ENCODE results near the gene CARD18.

DNA sequence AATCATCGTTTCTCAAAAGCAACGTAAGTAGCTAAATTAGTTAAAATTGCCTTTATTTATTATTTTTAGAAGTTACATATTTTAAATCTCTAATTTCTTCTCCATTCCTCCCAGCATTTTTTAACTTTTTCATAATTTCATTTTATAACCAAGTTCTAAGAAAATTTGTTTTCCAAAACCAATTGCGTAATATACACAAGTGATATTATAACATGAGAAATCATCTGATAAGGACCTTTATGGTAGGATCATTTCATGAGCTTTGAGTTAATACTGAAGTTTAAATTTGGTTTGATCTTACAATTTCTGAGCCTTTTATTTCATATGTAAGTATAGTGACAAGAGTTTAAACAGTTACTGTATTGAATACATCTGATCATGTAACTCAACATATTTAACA, 27.7 kb upstream of the CARD18 start:
- TF ChIP-seq, protein P1, sequence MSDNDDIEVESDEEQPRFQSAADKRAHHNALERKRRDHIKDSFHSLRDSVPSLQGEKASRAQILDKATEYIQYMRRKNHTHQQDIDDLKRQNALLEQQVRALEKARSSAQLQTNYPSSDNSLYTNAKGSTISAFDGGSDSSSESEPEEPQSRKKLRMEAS (IDR thresholded peaks at IDR 0.05): no peak
- TF ChIP-seq, protein P2, sequence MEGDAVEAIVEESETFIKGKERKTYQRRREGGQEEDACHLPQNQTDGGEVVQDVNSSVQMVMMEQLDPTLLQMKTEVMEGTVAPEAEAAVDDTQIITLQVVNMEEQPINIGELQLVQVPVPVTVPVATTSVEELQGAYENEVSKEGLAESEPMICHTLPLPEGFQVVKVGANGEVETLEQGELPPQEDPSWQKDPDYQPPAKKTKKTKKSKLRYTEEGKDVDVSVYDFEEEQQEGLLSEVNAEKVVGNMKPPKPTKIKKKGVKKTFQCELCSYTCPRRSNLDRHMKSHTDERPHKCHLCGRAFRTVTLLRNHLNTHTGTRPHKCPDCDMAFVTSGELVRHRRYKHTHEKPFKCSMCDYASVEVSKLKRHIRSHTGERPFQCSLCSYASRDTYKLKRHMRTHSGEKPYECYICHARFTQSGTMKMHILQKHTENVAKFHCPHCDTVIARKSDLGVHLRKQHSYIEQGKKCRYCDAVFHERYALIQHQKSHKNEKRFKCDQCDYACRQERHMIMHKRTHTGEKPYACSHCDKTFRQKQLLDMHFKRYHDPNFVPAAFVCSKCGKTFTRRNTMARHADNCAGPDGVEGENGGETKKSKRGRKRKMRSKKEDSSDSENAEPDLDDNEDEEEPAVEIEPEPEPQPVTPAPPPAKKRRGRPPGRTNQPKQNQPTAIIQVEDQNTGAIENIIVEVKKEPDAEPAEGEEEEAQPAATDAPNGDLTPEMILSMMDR (IDR thresholded peaks at IDR 0.05; ENCODE audit: low read depth, low read length, missing input control): no peak
- TF ChIP-seq JUND (IDR thresholded peaks at IDR 0.05): no peak
- no peak for TF ChIP-seq NR2F2 (IDR thresholded peaks at IDR 0.05)
- no peak for TF ChIP-seq RAD21 (IDR thresholded peaks at IDR 0.05)
- no peak for TF ChIP-seq EGR1 (IDR thresholded peaks at IDR 0.05; ENCODE audit: low read depth in 2 of 2)
- no peak for TF ChIP-seq GABPA (IDR thresholded peaks at IDR 0.05 in 1 of 2, conservative IDR thresholded peaks at IDR 0.05 in 1 of 2)
- TF ChIP-seq, protein P3, sequence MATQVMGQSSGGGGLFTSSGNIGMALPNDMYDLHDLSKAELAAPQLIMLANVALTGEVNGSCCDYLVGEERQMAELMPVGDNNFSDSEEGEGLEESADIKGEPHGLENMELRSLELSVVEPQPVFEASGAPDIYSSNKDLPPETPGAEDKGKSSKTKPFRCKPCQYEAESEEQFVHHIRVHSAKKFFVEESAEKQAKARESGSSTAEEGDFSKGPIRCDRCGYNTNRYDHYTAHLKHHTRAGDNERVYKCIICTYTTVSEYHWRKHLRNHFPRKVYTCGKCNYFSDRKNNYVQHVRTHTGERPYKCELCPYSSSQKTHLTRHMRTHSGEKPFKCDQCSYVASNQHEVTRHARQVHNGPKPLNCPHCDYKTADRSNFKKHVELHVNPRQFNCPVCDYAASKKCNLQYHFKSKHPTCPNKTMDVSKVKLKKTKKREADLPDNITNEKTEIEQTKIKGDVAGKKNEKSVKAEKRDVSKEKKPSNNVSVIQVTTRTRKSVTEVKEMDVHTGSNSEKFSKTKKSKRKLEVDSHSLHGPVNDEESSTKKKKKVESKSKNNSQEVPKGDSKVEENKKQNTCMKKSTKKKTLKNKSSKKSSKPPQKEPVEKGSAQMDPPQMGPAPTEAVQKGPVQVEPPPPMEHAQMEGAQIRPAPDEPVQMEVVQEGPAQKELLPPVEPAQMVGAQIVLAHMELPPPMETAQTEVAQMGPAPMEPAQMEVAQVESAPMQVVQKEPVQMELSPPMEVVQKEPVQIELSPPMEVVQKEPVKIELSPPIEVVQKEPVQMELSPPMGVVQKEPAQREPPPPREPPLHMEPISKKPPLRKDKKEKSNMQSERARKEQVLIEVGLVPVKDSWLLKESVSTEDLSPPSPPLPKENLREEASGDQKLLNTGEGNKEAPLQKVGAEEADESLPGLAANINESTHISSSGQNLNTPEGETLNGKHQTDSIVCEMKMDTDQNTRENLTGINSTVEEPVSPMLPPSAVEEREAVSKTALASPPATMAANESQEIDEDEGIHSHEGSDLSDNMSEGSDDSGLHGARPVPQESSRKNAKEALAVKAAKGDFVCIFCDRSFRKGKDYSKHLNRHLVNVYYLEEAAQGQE (IDR thresholded peaks at IDR 0.05): no peak
- TF ChIP-seq, protein P4, sequence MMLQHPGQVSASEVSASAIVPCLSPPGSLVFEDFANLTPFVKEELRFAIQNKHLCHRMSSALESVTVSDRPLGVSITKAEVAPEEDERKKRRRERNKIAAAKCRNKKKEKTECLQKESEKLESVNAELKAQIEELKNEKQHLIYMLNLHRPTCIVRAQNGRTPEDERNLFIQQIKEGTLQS (IDR thresholded peaks at IDR 0.05): no peak
- TF ChIP-seq TAF1 (conservative IDR thresholded peaks at IDR 0.05): no peak
- no peak for TF ChIP-seq SP1 (IDR thresholded peaks at IDR 0.05)
- TF ChIP-seq YY1 (IDR thresholded peaks at IDR 0.05): no peak
- TF ChIP-seq FOXA1 (IDR thresholded peaks at IDR 0.05): no peak
- TF ChIP-seq, protein P5, sequence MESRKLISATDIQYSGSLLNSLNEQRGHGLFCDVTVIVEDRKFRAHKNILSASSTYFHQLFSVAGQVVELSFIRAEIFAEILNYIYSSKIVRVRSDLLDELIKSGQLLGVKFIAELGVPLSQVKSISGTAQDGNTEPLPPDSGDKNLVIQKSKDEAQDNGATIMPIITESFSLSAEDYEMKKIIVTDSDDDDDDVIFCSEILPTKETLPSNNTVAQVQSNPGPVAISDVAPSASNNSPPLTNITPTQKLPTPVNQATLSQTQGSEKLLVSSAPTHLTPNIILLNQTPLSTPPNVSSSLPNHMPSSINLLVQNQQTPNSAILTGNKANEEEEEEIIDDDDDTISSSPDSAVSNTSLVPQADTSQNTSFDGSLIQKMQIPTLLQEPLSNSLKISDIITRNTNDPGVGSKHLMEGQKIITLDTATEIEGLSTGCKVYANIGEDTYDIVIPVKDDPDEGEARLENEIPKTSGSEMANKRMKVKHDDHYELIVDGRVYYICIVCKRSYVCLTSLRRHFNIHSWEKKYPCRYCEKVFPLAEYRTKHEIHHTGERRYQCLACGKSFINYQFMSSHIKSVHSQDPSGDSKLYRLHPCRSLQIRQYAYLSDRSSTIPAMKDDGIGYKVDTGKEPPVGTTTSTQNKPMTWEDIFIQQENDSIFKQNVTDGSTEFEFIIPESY (IDR thresholded peaks at IDR 0.05): no peak
